ENCODE measurements around the gene ING1. TPM values are rescaled to one million over a fixed set of nuclear protein-coding genes. Genes with fewer than 3 reads are reported as not detected.
"Not testable (repeated sequence)": the region's sequence is repeated elsewhere in the genome, so short reads cannot be mapped to it uniquely, and the experiment has no call there.

ING1 gene
- total RNA-seq, 2 experiments from 2014 or later: 17.5 to 18.0 TPM

- ChIA-PET CTCF (no interaction called here), POLR2A (no interaction called here)
These were observed 24.5 kb upstream of the ING1 start for GRCh38 chr13:110689041-110689440.

- POLR2A ChIA-PET: interaction anchor here (0.9 kb wide), 1 partner anchor 22 kb away, joined by 4 read pairs; no protein-coding TSS in a partner anchor
- CTCF ChIA-PET: no interaction called here
These were observed 23.8 kb upstream of the ING1 start for GRCh38 chr13:110689711-110690110.

GRCh38 chr13:110690516-110690915, 23.0 kb upstream of the ING1 start:
- CTCF ChIA-PET: no interaction called here
- POLR2A ChIA-PET: no interaction called here

GRCh38 chr13:110695774-110696173, 17.7 kb upstream of the ING1 start:
- CTCF ChIA-PET, POLR2A ChIA-PET: not testable (repeated sequence)

GRCh38 chr13:110696776-110697175, 16.7 kb upstream of the ING1 start:
- CTCF ChIA-PET: no interaction called here
- POLR2A ChIA-PET: no interaction called here

- ChIA-PET CTCF (no interaction called here), POLR2A (no interaction called here)
These were observed 15.7 kb upstream of the ING1 start for GRCh38 chr13:110697842-110698241.

- ChIA-PET CTCF (no interaction called here), POLR2A (no interaction called here)
These were observed 14.8 kb upstream of the ING1 start for GRCh38 chr13:110698689-110699088.

- ChIA-PET CTCF (no interaction called here), POLR2A (no interaction called here)
These were observed 14.1 kb upstream of the ING1 start for GRCh38 chr13:110699148-110700145.

- ChIA-PET POLR2A (no interaction called here), CTCF (no interaction called here)
These were observed 13.3 kb upstream of the ING1 start for GRCh38 chr13:110700186-110700585.

GRCh38 chr13:110700641-110701040, 12.9 kb upstream of the ING1 start:
- POLR2A ChIA-PET: no interaction called here
- CTCF ChIA-PET: interaction anchor here (0.8 kb wide), 1 partner anchor 56 kb away, joined by 3 read pairs; no protein-coding TSS in a partner anchor

- ChIA-PET POLR2A (interaction anchor here (0.6 kb wide), 1 partner anchor 14 kb away, joined by 3 read pairs; no protein-coding TSS in a partner anchor), CTCF (interaction anchor here (0.8 kb wide), 1 partner anchor 56 kb away, joined by 3 read pairs; no protein-coding TSS in a partner anchor)
These were observed 12.4 kb upstream of the ING1 start for GRCh38 chr13:110701061-110701460.

- ChIA-PET CTCF (no interaction called here), POLR2A (no interaction called here)
These were observed 11.4 kb upstream of the ING1 start for GRCh38 chr13:110702089-110702488.

- ChIA-PET POLR2A (interaction anchor here (1.1 kb wide), 1 partner anchor 13 kb away, joined by 4 read pairs; no protein-coding TSS in a partner anchor), CTCF (no interaction called here)
These were observed 10.6 kb upstream of the ING1 start for GRCh38 chr13:110702591-110703526.

GRCh38 chr13:110705356-110705825, 8.1 kb upstream of the ING1 start:
- CTCF ChIA-PET: no interaction called here
- POLR2A ChIA-PET: interaction anchor here (1.7 kb wide), 1 partner anchor 10 kb away, joined by 14 read pairs; no protein-coding TSS in a partner anchor

- ChIA-PET POLR2A (interaction anchor here (0.7 to 1.7 kb wide), 2 partner anchors 9 to 209 kb away, joined by 3 to 14 read pairs; partner anchors contain the start of gene ANKRD10), CTCF (interaction anchor here (0.6 kb wide), 1 partner anchor 646 kb away, joined by 3 read pairs; no protein-coding TSS in a partner anchor)
These were observed 7.5 kb upstream of the ING1 start, which contains the start of gene CARS2 for GRCh38 chr13:110705826-110706569. TSS of gene CARS2 (minus strand) at chr13:110706116. CDS start at chr13:110706093, 23 bp downstream.

- ChIA-PET CTCF (interaction anchor here (0.6 kb wide), 1 partner anchor 647 kb away, joined by 3 read pairs; no protein-coding TSS in a partner anchor), POLR2A (interaction anchor here (0.7 to 1.7 kb wide), 2 partner anchors 8 to 209 kb away, joined by 3 to 14 read pairs; partner anchors contain the start of gene ANKRD10)
These were observed 6.7 kb upstream of the ING1 start for GRCh38 chr13:110706570-110707372.

- POLR2A ChIA-PET: interaction anchor here (0.6 to 0.9 kb wide), 4 partner anchors 9 to 96 kb away, joined by 3 to 4 read pairs (median 4); no protein-coding TSS in a partner anchor
- CTCF ChIA-PET: interaction anchor here (1.0 kb wide), 1 partner anchor 29 kb away, joined by 3 read pairs; no protein-coding TSS in a partner anchor
These were observed 1.2 kb upstream of the ING1 start for GRCh38 chr13:110712081-110712848.
